Esophagus (tissue), 2 donors: ENCODE data around the gene TMEM232. TPM values are rescaled to one million over a fixed set of nuclear protein-coding genes. Genes with fewer than 3 reads are reported as not detected.
"Not testable (repeated sequence)": the region's sequence is repeated elsewhere in the genome, so short reads cannot be mapped to it uniquely, and the experiment has no call there.

ENCODE experiments used
- H3K27ac ChIP-seq, 2 donors: one replicate each; pipeline ENCODE4 v1.5.1; 2013; ENCODE audit warnings: low read depth in 2 of 2, mild to moderate bottlenecking in 2 of 2, inconsistent platforms in 1 of 2, low read length in 1 of 2, moderate library complexity in 1 of 2
- H3K27me3 ChIP-seq, 2 donors: one replicate each; pipeline ENCODE4 v1.6.1; 2013; ENCODE audit warnings: low read length in 2 of 2, control low read depth in 1 of 2, mild to moderate bottlenecking in 1 of 2; ENCODE audit not compliant: insufficient read depth in 2 of 2, control insufficient read depth in 1 of 2
- H3K36me3 ChIP-seq, 2 donors: one replicate each; pipeline ENCODE4 v1.6.1; 2013; ENCODE audit warnings: low read length in 1 of 2; ENCODE audit not compliant: control insufficient read depth in 2 of 2, insufficient read depth in 2 of 2
- H3K4me1 ChIP-seq, 2 donors: one replicate each; pipeline ENCODE4 v1.6.1; 2013; ENCODE audit warnings: low read length in 1 of 2; ENCODE audit not compliant: control insufficient read depth in 2 of 2, insufficient read depth in 2 of 2
- H3K4me3 ChIP-seq, 2 donors: one replicate each; pipeline ENCODE4 v1.5.1; 2013; ENCODE audit warnings: low read length in 2 of 2, mild to moderate bottlenecking in 2 of 2, low read depth in 1 of 2, moderate library complexity in 1 of 2
- H3K9me3 ChIP-seq, 2 donors: one replicate each; pipeline ENCODE4 v1.6.1; 2013; ENCODE audit warnings: mild to moderate bottlenecking in 2 of 2, low read depth in 1 of 2, low read length in 1 of 2, moderate library complexity in 1 of 2; ENCODE audit not compliant: control insufficient read depth in 2 of 2, insufficient read depth in 1 of 2
- WGBS, 2 donors: extraction: QIAGEN DNeasy Blood & Tissue Kit; methylation state at CpG; one replicate each; pipeline ENCODE4 v1.1.7; 2013; 5-methylcytosine and 5-hydroxymethylcytosine counted together
- polyA plus RNA-seq, 2 donors: library from polyadenylated mRNA; stranded (reverse); fragments of 200-250 nt; gene quantifications; one replicate each; pipeline ENCODE4 v1.2.3, GENCODE V29; 2013
- donor health status: healthy with polysubstance abuse.
- donor health status: Bipolar disorder and iron deficiency.

Gene TMEM232
- polyA plus RNA-seq, 2 donors = 0.49 to 0.65 TPM

- Histone ChIP-seq H3K4me1 (no peaks in the 10 kb centered on the region), H3K4me3 (no peak overlapping the region), H3K9me3 (no peaks in the 10 kb centered on the region), H3K27ac (no peak overlapping the region), H3K27me3 (no peaks in the 10 kb centered on the region), H3K36me3 (no peaks in the 10 kb centered on the region)
Observed at GRCh38 chr5:110681953-110682352, 44.5 kb downstream of the TMEM232 start.

GRCh38 chr5:110681109-110681508 lies 45.4 kb downstream of the TMEM232 start:
- Histone ChIP-seq H3K36me3 (no peaks in the 10 kb centered on the region), H3K4me3 (no peak overlapping the region), H3K27me3 (no peaks in the 10 kb centered on the region), H3K9me3 (no peaks in the 10 kb centered on the region), H3K4me1 (no peaks in the 10 kb centered on the region), H3K27ac (no peak overlapping the region)
- 65 to 71% methylated on average over 3 of the region's 3 CpGs for WGBS, 2 donors

- not testable (repeated sequence) for H3K4me1 ChIP-seq, H3K9me3 ChIP-seq, H3K27ac ChIP-seq, H3K27me3 ChIP-seq, H3K4me3 ChIP-seq, H3K36me3 ChIP-seq
- WGBS, 2 donors = 94 to 95% methylated on average over 9 of the region's 9 CpGs
Observed at GRCh38 chr5:110676554-110676953, 49.9 kb downstream of the TMEM232 start.

- Histone ChIP-seq H3K4me1 (no peaks in the 10 kb centered on the region), H3K9me3 (no peaks in the 10 kb centered on the region), H3K27me3 (no peaks in the 10 kb centered on the region), H3K27ac (no peak overlapping the region), H3K4me3 (no peak overlapping the region), H3K36me3 (no peaks in the 10 kb centered on the region)
- WGBS, 2 donors = 66 to 79% methylated on average over 6 of the region's 6 CpGs
Observed at GRCh38 chr5:110665184-110665726, 61.2 kb downstream of the TMEM232 start.

GRCh38 chr5:110663525-110663924 lies 62.9 kb downstream of the TMEM232 start:
- Histone ChIP-seq H3K27me3 (no peaks in the 10 kb centered on the region), H3K4me3 (no peak overlapping the region), H3K4me1 (no peaks in the 10 kb centered on the region), H3K9me3 (no peaks in the 10 kb centered on the region), H3K27ac (no peak overlapping the region), H3K36me3 (no peaks in the 10 kb centered on the region)
- 99 to 100% methylated on average over 1 of the region's 1 CpG for WGBS, 2 donors

- Histone ChIP-seq H3K27me3 (no peaks in the 10 kb centered on the region), H3K4me1 (no peaks in the 10 kb centered on the region), H3K9me3 (no peaks in the 10 kb centered on the region), H3K4me3 (no peak overlapping the region), H3K27ac (no peak overlapping the region), H3K36me3 (no peaks in the 10 kb centered on the region)
- 68 to 71% methylated on average over 5 of the region's 5 CpGs for WGBS, 2 donors
Observed at GRCh38 chr5:110658006-110658405, 68.5 kb downstream of the TMEM232 start.

- no peak overlapping the region for H3K27ac ChIP-seq
Observed at GRCh38 chr5:110653231-110653970, 73.1 kb downstream of the TMEM232 start.

GRCh38 chr5:110651507-110651906 lies 75.0 kb downstream of the TMEM232 start:
- no peaks in the 10 kb centered on the region for H3K9me3 ChIP-seq
- H3K27ac ChIP-seq = no peak overlapping the region
- no peaks in the 10 kb centered on the region for H3K36me3 ChIP-seq
- no peaks in the 10 kb centered on the region for H3K27me3 ChIP-seq
- H3K4me3 ChIP-seq = no peak overlapping the region
- WGBS, 2 donors = 37 to 72% methylated on average over 3 of the region's 3 CpGs
- no peaks in the 10 kb centered on the region for H3K4me1 ChIP-seq

More at GRCh38 chr5:110653231-110653970, 73.1 kb downstream of the TMEM232 start:
- no peaks in the 10 kb centered on the region for H3K9me3 ChIP-seq
- 73 to 82% methylated on average over 3 of the region's 3 CpGs for WGBS, 2 donors
- H3K4me3 ChIP-seq = no peak overlapping the region
- H3K36me3 ChIP-seq = no peaks in the 10 kb centered on the region
- H3K4me1 ChIP-seq = no peaks in the 10 kb centered on the region
- H3K27me3 ChIP-seq = no peaks in the 10 kb centered on the region

GRCh38 chr5:110644357-110644756 lies 82.1 kb downstream of the TMEM232 start:
- Histone ChIP-seq H3K27me3 (no peaks in the 10 kb centered on the region), H3K36me3 (no peaks in the 10 kb centered on the region), H3K4me1 (no peaks in the 10 kb centered on the region), H3K27ac (no peak overlapping the region), H3K4me3 (no peak overlapping the region), H3K9me3 (no peaks in the 10 kb centered on the region)
- WGBS, 2 donors = 39 to 41% methylated on average over 1 of the region's 1 CpG
